T1000 (cell line): ENCODE measurements around the gene PRKRIP1.
A peak's percentile ranks its signal among the peaks of the same experiment; 100 is the strongest.
"Not testable (repeated sequence)": the region's sequence is repeated elsewhere in the genome, so short reads cannot be mapped to it uniquely, and the experiment has no call there.

Experiments
- DNase-seq: peaks from one replicate; lab custom pipeline; 2025; ENCODE audit warnings: mixed read lengths; lab: John Stamatoyannopoulos, UW

The PRKRIP1 gene

DNA sequence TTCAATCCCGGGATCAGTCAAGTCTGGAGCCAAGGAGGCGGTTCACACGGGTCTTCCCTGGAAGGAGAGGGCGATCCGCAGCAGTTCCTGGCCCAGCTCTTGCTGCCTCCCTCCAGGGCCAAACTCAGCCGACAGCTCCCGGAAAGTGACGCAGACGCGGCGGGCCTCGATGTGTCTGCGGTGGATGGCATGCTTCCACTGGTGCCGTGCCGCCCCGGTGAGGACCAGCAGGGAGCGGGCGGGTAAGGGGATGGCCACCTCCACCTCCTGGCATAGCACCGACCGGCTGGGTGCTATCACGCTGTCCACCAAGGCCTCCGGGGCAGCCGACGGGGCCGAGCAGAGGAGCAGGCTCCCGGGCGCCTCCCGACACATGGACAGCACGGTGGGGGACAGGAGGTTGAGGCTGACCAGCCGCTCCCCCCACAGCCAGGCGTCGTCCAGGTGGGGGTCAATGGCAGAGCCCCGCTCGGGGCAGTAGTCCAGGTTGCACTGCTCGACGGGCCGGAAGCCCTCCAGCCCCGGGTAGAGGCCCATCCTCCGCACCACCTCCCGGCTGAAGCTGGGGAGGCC is 61.3 kb downstream of the PRKRIP1 start:
- no peak for DNase-seq

DNA sequence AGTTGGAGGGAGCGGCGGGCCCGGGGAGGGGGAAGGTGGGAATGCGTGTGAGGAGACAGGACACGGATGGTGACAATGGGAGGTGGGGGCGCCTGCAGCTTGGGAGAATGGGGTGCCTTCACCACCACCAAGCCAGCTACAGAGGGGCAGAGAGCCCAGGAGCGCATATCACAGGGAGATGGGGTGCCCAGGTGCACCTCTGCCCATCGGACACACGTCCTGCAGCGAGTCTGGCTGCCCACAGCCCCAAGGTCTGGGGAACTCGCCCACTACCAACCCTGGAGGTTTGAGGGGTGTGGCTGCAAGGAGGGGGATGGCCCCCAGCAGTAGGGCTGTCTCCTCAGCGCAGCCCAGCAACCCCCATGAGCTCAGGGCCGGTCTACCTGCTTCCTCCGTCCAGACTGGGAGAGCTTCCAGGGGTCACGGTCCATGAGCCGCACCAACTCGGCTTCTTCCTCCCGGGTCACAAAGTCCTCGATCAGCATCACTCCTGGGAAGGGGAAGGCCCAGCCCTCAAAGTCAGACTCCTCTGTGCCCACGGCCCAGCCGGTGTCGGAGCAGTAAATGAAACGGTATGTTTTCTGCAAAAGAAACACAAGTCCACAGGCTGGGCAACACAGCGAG is 63.2 kb downstream of the PRKRIP1 start:
- DNase-seq, result no peak

DNA sequence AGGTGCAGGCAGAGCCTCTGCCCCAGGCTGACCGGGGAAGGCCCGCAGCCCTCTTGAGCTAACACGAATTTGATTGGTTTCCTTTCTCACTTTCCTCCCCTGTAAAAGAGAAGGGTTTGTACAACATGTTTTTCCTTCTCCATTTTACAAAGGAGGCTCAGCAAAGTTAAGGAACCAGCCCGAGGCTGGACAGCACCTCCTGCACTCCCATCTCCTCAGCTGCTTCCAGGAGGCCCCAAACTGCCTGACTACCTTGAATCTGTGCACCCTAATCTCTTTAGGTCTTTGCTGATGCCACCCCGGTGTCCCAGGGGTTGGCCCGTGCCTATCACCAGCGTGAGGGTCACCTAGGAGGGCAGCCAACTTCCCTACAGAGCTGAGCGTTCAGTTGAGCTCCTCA is 64.3 kb downstream of the PRKRIP1 start:
- DNase-seq, result no peak

DNA sequence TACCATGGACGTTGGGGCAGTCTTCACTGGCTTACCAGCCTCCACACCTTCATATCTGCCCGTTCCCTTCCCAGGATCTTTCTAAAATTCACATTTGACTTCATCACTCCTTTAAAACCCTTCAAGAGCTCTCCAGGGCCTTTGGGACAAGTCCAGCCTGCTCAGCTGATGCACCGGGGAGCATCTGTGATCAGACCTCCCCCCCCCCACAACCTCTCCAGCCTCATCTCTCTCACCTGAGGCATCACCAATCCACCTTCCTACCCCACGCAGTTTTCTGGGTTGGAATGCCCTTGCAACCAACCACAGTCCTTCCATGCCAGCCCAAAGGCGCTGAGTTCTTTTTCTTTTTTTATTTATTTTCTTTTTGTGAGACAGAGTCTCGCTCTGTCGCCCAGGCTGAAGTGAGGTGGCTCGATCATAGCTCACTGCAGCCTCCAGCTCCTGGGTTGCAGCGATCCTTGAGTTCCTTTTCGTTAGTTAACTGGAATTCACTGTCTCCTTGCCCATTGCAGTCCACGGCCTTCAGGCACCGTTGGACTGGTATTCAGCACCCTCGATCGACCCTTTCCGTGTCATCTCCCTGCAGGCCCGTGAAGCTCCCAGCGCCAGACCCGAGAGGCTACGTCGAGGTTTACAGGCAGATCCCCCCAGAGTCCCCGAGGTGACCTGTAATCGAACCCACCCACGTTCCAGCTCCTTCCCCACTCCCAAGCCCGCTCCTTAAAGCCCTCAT is 67.8 kb downstream of the PRKRIP1 start:
- DNase-seq, result no peak

DNA sequence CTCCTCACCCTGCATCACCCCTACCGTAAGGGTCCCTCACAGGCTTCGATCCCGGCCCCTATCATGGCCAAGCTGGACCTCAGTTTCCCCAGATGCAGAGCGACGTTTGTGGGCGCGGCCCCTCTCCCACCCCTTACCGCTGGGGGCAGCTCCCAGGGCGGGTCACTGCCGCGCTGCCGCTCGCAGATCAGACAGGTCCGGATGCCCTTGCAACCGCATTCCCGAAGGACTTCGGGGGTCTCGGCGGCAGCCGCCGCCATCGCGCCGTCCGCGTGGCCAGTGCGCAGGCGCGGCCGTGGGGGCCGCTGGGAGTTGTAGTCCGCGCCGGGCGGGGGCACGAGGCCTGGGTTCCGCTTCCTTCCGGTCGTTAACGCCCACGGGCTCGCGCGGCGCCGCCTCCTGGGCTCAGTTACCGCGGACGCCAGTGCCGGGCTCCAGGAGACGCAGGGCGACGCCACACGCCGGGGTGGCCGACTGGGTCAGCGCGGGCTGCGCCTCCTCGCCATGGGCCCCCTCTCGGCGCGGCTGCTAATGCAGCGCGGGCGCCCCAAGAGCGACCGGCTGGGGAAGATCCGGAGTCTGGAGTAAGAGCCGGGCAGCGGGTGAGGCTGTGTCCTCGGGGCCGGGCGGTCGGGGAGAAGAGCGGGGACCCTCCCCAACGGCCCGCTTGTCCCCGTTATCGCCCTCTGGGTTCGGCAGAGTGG is 68.6 kb downstream of the PRKRIP1 start, which contains the start of the genes ALKBH4 and LRWD1:
TSS of gene ALKBH4 (minus strand) at position 287 of the 704 bp plus-strand sequence. CDS start at position 260, 27 bp downstream.
TSS of gene LRWD1 (plus strand) at position 408 of the 704 bp plus-strand sequence. CDS start at position 505, 97 bp downstream.
- DNase-seq, result peak; percentile 75

DNA sequence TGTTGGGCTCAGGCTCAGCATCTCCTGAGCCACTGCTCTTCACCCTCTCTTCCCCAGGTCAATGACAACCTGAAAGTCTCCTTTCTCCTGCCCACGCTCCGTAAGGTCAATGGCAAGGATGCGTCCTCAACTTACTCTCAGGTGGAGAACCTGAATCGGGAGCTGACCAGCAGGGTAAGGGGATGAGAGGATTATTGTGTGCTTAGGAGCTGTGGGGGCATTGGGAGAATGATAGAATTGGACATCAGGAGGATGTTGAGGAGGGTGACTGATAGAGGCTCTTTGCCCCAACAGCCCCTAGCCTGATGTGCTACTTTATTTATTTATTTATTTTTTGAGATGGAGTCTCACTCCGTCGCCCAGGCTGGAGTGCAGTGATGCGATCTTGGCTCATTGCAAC is 69.9 kb downstream of the PRKRIP1 start:
- DNase-seq, result no peak

DNA sequence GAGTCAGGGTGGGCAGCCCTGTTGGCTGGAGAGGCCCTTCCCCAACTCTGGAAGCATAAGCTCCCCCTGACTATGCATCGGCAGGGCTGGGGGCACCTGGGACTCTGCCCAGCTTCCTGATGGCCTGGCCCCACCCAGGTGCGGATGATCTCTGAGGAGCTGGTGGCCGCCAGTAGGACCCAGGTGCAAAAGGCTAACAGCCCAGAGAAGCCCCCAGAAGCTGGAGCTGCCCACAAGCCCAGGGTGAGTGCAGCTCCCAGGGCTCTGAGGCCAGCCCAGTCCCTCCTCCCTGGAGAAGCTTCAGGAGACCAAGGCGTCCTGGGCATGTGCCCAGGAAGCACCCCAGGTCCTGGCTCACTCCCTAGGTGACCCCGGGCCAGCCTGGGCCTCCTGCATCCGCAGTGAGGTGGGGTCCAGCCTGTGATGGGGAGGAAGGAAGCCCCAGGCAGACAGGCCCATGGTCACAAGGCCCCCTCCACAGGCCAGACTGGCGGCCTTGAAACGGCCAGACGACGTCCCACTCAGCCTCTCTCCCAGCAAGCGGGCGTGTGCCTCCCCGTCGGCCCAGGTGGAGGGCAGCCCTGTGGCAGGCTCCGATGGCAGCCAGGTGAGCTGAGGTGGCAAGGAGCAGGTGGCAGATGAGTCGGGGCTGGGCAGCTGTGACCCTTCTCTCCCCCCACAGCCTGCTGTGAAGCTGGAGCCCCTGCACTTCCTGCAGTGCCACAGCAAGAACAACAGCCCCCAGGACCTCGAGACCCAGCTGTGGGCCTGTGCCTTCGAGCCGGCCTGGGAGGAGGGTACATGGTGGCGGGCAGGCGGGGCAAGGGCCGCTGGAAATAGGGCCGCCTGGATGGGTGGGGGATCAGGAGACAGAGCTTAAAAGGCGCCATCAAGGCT is 71.7 kb downstream of the PRKRIP1 start:
- DNase-seq, result no peak

DNA sequence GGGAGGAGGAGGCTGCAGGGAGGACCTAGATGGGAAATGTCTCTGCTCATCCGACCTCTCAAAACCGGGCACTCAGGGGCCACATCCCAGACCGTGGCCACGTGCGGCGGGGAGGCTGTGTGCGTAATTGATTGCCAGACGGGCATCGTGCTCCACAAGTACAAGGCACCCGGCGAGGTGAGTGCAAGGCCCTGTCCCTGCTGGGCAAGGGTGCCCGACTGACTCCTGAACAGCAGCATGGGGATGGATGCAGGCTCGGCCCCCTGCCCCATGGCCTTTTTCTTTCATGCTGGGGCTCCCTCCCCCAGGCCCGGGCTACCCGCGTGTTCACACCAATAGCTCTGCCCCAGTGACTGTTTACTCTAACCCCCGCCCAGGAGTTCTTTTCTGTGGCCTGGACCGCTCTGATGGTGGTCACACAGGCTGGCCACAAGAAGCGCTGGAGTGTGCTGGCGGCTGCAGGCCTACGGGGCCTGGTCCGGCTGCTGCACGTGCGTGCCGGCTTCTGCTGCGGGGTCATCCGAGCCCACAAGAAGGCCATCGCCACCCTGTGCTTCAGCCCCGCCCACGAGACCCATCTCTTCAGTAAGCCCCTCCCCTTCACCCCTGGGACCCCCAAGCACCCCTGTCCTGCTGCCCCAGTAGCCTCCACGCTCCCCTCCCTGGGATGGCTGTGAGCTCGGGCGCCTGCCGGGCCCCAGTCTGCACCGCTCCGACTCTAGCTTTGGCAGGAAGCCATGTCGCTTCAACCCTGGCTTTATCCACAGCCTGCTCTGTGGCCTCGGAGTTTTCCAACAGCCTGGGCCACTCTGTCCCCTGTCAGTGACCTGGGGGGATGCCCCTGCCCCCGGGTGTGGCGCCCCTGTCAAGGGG is 72.6 kb downstream of the PRKRIP1 start:
- DNase-seq, result no peak

DNA sequence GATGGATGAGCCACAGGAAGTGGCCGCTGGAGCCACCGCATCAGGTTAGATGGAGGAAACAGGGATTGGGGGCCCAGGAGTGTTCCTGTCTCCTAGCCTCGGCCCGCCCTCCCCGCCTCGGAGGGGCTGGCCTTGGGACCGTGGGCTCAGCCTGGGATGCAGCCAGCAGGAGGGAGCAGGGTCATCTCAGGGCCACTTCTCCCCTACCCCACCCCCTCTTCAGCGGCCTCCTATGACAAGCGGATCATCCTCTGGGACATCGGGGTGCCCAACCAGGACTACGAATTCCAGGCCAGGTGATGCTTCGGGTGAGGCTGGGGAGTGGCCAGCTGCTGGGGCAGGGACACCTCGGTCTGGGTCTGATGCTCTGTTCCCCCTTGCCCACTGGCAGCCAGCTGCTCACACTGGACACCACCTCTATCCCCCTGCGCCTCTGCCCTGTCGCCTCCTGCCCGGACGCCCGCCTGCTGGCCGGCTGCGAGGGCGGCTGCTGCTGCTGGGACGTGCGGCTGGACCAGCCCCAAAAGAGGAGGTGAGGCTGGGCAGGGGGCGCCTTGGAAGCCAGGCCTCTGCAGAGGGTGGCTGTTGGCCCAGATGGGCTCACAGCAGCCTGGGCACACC is 73.3 kb downstream of the PRKRIP1 start:
- no peak for DNase-seq

DNA sequence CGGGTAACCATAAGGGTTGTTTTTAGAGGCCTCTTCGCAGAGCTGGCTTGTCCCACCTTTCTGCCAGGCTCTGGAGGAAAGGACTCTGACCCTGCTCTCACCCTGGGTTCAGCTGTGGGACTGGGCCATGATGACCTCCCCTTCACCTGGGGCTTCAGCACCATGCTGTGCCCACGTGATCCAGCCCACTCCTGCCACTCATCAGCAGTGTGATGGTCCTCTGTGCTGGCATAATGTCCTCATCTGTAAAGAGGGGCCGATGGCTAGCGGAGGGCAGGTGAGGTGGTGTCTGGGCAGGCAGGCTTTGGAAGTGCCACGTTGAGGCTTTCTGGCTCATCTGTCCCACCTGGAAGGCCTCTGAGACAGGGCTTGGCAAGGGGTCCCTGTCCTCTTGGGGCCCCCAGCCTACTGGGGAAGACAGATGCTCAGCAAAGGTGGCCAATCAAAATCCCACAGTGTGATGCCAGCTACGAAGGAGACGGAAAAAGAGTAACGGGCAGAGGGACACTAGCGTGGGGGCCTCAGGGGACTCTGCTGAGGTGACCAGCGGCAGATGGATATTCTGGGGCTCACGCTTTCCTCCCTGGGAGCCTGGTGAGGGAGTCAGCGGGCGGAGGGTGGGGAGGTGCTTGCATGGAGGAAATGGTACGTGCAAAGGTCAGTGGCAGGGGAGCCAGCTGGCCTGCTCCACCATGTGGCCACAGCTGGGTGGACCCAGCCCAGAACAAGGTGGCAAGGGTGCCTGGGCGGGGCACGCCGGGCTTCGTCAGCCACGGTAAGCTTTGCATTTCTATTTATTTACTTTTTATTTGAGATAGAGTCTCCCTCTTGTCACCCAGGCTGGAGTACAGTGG is 74.0 kb downstream of the PRKRIP1 start:
- no peak for DNase-seq

DNA sequence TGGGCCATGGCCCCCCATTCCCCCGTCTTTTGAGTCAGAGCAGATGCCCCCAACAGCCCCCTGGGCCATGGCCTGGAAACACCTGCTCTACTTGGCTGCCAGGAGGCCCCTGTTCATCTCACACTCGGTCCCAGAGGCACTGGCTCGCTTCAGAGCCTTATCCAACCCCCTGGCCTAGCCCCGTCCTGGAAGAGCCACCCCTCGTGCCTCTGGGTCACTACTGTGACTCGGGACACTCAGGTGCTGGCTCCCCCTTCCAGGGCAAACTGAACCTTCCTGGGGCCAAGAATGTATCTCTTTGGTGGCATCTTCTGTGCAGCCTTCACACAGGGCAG is 75.6 kb downstream of the PRKRIP1 start:
- no peak for DNase-seq

DNA sequence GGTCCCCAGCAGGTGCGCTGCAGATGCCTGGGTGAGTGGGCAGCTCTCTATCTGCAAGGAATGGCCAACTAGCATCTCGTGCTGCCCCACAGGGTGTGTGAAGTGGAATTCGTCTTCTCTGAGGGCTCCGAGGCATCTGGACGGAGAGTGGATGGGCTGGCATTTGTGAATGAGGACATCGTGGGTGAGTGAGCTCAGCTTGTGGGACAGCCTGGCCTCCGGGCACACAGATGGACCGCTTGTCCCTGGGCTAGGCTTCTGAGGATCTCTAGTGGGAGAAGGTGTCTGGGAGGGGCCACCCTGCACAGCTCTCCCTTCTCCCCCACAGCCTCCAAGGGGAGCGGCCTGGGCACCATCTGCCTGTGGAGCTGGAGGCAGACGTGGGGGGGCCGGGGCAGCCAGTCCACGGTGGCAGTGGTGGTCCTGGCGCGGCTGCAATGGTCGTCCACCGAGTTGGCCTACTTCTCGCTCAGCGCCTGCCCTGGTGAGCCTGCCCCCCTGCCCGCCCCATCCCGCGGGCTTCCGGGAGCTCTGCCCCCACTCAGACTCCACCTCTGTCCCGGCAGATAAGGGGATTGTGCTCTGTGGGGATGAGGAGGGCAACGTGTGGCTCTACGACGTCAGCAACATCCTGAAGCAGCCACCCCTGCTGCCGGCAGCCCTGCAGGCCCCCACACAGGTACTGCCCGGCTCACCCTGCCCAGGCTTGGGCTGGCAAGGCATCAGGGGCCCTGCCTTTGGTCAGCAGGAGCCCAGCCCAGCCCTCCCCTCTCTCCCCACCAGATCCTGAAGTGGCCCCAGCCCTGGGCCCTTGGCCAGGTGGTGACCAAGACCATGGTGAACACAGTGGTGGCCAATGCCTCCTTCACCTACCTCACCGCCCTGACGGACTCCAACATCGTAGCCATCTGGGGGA is 76.2 kb downstream of the PRKRIP1 start:
- no peak for DNase-seq

DNA sequence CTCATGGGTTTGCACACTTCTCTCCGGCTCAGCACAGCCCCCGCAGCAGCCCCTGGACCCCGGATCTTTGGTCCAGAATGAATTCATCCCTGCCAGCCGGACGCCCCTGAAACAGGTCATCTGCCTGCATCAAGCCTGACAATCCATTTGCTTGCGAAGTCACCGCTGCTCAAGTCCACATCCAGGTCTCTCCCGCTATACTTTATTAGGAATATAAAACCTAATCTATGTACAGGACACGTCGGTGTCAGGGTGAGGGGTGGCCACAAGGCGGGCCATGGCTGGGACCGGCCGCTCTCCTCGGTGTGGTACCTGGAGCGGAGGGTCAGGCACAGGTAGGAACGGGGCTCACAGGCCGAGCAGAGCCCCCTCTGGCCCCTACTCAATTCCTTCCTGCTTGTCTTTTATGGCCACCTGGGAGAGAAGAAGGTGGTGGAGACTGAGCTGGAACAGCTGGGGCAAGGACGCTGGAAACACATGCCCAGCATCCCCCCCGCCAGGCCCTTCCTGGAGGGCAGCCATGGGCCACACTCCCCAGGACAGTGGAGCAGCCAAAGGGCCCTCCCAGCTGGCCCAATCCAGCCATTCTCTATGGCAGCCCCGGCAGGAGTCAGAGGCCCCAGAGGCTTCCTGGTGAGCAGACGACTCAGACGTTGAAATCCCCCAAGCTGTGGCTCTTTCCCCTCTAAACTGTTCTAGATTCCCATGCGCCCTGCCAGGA is 77.3 kb downstream of the PRKRIP1 start:
- DNase-seq, result no peak

DNA sequence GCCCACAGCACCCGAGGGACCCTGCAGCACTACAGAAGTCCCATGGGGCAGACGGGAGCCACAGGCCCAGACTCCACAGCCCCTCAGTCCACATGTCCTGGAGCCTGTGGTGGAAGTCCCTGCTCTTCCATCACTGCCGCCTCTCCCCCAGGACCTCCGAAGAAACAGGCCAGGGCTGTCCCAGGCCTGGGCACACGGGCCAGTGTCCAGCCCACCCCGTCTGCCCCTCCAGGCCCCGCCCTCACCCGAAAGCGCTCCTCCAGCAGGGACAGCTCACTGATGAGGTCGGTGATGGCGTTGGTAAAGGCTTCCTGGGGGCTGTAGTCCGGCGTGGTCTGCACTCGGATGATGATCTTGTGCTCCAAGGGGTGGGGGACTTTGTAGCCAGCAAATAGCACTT is 78.0 kb downstream of the PRKRIP1 start:
- DNase-seq, result not testable (repeated sequence)

DNA sequence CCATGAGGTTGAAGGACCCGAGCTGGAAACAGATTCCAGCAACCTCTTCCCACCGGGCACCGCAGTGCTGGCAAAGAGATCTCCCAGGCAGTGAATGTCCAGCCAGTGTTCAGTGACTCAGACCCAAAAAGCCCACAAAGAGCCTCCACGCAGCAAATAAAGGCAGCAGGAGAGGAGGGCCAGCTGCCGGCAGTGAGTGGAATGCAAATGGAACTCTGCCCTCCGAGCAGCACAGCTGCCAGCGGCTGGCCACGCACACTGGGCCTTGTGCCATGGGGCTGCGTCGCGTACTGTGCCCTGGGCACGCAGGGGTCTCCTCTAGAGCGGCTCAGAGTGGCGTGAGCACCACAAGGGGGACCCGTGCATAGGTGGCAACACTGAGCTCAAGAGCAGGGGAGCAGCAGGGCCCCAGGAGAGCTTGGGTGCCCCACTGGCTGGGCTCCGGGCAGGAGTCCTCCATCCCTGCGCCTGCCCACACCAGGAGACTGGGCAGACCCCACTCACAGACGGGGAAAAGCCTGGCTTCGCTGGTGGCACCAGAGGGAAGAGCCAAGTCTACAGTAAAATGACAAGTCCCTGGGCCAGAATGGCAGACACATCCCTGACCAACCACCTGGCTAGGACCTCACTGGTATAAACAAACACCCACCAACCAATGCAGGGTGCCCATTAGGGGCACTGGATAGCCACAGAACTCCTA is 78.7 kb downstream of the PRKRIP1 start:
- not testable (repeated sequence) for DNase-seq
